ENCODE results near the gene FAAP20. TPM values are rescaled to one million over a fixed set of nuclear protein-coding genes. Genes with fewer than 3 reads are reported as not detected.
A peak's percentile ranks its signal among the peaks of the same experiment; 100 is the strongest.

Gene FAAP20
- total RNA-seq, 4 donors from 2014 or later, result 19.4 to 84.5 (median 34.9) TPM

DNA sequence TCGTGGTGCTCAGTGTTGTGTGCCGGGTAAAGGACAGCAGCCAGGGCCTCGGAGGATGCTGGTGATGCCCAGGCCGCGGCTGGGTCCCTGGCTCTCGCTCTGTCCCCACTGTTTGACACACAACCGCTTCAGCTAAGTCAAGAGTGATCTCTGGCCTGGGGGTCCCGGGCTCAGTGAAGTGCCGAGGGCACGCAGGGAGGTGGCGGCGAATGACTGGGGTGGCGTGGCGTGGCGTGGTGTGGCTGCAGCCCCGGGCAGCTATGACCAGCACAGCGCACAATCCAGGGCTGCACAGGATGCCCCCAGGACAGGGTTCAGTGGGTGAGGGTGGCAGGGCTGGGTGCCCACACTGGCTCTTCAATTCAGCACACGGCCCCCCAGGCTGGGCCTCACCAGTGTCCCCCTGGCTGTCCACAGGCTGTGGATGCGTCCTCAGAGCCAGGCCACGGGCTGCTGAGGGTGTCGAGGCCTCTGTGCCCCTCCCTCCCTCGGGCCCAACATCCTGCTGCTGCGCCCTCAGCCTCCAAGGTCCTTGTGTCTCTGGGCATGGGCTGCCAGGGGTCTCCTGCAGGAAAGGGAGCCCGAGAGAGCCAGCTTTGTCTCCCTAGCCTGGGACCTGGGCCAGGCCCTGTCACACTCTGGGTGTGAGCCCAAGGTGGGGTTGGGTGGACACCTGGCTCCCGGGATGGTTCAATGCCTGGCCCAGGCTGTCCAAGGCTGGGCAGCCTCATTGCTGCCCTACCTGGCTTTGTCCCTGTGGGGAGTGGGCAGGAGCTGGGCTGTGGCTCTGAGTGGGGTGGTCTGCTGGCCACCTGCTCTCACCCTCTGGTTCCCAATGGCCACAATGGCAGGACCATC, 21.6 kb upstream of the FAAP20 start:
- in situ Hi-C loops (cut with MboI; ENCODE audit: low pct_ligation_motif_present in 1 of 4, low pct_unique_long_range_greater_than_20kb in 1 of 4, low sequenced_read_pairs in 3 of 4), result loop anchor here in 2 of 4 donors (25.0 kb wide), 1 partner anchor 96 kb away; no protein-coding TSS in a partner anchor
- Histone ChIP-seq H3K27ac (no peak overlapping the region), H3K4me3 (no peak overlapping the region), H3K36me3 (no peaks in the 10 kb centered on the region), H3K4me1 (peaks cover 30 to 34% (median 31%) of the 10 kb centered on the region in 4 donors), H3K27me3 (no peaks in the 10 kb centered on the region), H3K9me3 (no peaks in the 10 kb centered on the region)
- WGBS, 2 donors (ENCODE audit: low coverage in 1 of 2), result 91% methylated on average over 20 of the region's 25 CpGs; no CpG with 5 or more reads in 1 of the 2 donors
- no peak for TF ChIP-seq POLR2A (IDR thresholded peaks at IDR 0.05)
- TF ChIP-seq, protein P1, sequence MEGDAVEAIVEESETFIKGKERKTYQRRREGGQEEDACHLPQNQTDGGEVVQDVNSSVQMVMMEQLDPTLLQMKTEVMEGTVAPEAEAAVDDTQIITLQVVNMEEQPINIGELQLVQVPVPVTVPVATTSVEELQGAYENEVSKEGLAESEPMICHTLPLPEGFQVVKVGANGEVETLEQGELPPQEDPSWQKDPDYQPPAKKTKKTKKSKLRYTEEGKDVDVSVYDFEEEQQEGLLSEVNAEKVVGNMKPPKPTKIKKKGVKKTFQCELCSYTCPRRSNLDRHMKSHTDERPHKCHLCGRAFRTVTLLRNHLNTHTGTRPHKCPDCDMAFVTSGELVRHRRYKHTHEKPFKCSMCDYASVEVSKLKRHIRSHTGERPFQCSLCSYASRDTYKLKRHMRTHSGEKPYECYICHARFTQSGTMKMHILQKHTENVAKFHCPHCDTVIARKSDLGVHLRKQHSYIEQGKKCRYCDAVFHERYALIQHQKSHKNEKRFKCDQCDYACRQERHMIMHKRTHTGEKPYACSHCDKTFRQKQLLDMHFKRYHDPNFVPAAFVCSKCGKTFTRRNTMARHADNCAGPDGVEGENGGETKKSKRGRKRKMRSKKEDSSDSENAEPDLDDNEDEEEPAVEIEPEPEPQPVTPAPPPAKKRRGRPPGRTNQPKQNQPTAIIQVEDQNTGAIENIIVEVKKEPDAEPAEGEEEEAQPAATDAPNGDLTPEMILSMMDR (IDR thresholded peaks at IDR 0.05), result no peak
- no peak for TF ChIP-seq POLR2AphosphoS5 (IDR thresholded peaks at IDR 0.05)
- TF ChIP-seq EP300 (IDR thresholded peaks at IDR 0.05; ENCODE audit: low read depth), result no peak
- no peak for DNase-seq
- intact Hi-C loops (cut with DNase I; ENCODE audit: low total_unique reads), result no loop called here

DNA sequence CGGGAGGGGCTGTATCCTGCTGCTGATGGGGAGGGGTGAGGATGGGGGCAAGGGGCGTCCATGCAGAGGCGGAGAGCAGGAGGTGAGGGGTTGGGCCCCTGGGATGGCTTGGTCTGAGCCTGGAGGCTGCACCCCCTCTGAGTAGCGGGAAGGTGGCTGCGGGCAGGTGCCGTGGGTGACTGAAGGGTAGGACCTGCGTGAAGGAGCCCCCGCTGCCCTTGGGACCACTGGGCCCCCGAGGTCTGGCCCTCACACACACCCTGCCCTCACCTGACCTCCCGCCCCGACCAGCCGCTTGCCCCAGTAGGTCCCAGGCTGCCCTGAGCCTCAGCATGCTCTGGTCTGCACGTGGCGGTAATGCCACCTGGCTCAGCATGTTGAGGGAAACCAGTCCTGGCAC, 20.8 kb upstream of the FAAP20 start:
- Histone ChIP-seq H3K36me3 (no peaks in the 10 kb centered on the region), H3K4me3 (no peak overlapping the region), H3K9me3 (no peaks in the 10 kb centered on the region), H3K27ac (peak overlapping the region in 3 of 4 donors; percentile 90 to 97 (median 97)), H3K4me1 (peaks cover 30 to 34% (median 31%) of the 10 kb centered on the region in 4 donors), H3K27me3 (no peaks in the 10 kb centered on the region)
- 91% methylated on average over 11 of the region's 14 CpGs; no CpG with 5 or more reads in 1 of the 2 donors for WGBS, 2 donors (ENCODE audit: low coverage in 1 of 2)
- in situ Hi-C loops (cut with MboI; ENCODE audit: low pct_ligation_motif_present in 1 of 4, low pct_unique_long_range_greater_than_20kb in 1 of 4, low sequenced_read_pairs in 3 of 4) (loop anchor here in 2 of 4 donors (25.0 kb wide), 1 partner anchor 97 kb away; no protein-coding TSS in a partner anchor), intact Hi-C loops (cut with DNase I; ENCODE audit: low total_unique reads) (no loop called here)
- TF ChIP-seq EP300 (IDR thresholded peaks at IDR 0.05; ENCODE audit: low read depth) (no peak), POLR2A (IDR thresholded peaks at IDR 0.05) (no peak), POLR2AphosphoS5 (IDR thresholded peaks at IDR 0.05) (no peak)
- TF ChIP-seq, protein P1 (IDR thresholded peaks at IDR 0.05), result no peak
- DNase-seq, result no peak

DNA sequence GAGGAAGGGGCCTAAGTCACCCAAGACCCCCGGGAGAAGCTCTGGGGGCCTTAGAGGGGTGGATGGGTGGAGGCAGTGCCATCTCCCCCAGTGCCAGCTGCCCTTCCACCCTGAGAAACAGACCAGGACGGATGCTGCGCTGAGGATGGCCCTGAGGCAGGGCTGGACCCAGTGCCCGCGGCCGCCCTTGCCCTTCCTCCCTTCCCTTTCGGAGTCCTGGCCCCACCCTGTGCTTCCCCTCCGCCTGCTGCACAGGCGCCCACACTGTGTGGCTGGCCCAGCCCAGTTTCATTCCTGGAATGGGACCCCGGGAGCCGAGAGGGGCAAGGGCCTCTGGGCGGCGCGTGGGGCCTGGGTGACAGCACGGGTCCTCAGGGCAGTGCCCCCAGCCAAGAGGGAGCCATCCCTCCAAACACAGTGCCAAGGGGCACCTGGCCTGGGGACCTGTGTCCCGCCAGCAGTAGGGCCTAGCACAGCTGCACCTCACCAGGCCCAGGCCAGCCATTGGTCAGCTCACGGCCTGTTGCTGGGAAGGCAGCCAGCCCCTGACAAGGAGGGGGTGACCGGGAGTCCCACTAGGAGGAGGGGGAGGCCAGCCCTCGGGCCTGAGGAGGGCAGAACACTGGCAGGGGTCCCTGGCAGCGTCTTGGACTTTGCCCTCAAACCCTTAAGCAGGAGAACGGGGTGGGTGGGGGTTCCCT, 20.1 kb upstream of the FAAP20 start:
- 68% methylated on average over 20 of the region's 21 CpGs; no CpG with 5 or more reads in 1 of the 2 donors for WGBS, 2 donors (ENCODE audit: low coverage in 1 of 2)
- Histone ChIP-seq H3K4me1 (peaks cover 30 to 34% (median 31%) of the 10 kb centered on the region in 4 donors), H3K27me3 (no peaks in the 10 kb centered on the region), H3K4me3 (no peak overlapping the region), H3K36me3 (no peaks in the 10 kb centered on the region), H3K27ac (peak overlapping the region; percentile 90 to 97 (median 96)), H3K9me3 (no peaks in the 10 kb centered on the region)
- peak; percentile 17 for DNase-seq
- no peak for TF ChIP-seq POLR2A (IDR thresholded peaks at IDR 0.05)
- TF ChIP-seq EP300 (IDR thresholded peaks at IDR 0.05; ENCODE audit: low read depth), result no peak
- TF ChIP-seq, protein P1 (IDR thresholded peaks at IDR 0.05), result no peak
- no peak for TF ChIP-seq POLR2AphosphoS5 (IDR thresholded peaks at IDR 0.05)
- intact Hi-C loops (cut with DNase I; ENCODE audit: low total_unique reads) (no loop called here), in situ Hi-C loops (cut with MboI; ENCODE audit: low pct_ligation_motif_present in 1 of 4, low pct_unique_long_range_greater_than_20kb in 1 of 4, low sequenced_read_pairs in 3 of 4) (loop anchor here in 2 of 4 donors (25.0 kb wide), 1 partner anchor 98 kb away; no protein-coding TSS in a partner anchor)
